Measurements from ENCODE around the gene SKAP1. TPM values are rescaled to one million over a fixed set of nuclear protein-coding genes. Genes with fewer than 3 reads are reported as not detected.

SKAP1 gene
- total and polyA plus RNA-seq, 10 donors = 11.5 to 28.9 (median 20.5) TPM

DNA sequence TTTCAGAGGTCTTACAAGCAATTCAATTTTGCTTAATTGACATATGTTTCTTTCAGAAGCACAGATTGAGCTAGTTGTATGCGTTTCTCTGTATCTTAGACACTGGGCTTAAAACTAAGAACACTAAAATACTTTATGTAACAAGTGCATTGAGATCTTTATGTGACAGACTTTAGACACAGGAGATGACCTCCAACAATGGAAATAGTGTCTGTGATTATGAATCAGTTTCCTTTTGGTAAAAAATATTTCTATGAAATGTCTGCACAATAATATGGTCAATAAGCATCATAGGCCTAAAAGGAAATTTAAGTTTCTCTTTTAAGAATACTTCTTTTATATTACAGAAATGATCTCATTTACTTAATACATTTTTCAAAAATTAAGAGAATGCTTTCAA lies 153.2 kb downstream of the SKAP1 start:
- WGBS, 5 donors = 78 to 100% (median 91%) methylated on average over 1 of the region's 1 CpG
- Histone ChIP-seq H3K4me3 (no peak overlapping the region), H3K9me3 (no peaks in the 10 kb centered on the region), H3K27ac (no peak overlapping the region), H3K36me3 (no peaks in the 10 kb centered on the region), H3K4me1 (no peaks in the 10 kb centered on the region), H3K27me3 (replicated peaks in 1 of 7) (peaks cover 0 to 16% (median 0%) of the 10 kb centered on the region in 7 donors)
- intact Hi-C loops (cut with DNase I; ENCODE audit: low total_unique reads) = no loop called here
- no peak for DNase-seq
- no peak for TF ChIP-seq POLR2A (IDR thresholded peaks at IDR 0.05)
- TF ChIP-seq POLR2AphosphoS5 (IDR thresholded peaks at IDR 0.05) = no peak
- TF ChIP-seq, protein P1, sequence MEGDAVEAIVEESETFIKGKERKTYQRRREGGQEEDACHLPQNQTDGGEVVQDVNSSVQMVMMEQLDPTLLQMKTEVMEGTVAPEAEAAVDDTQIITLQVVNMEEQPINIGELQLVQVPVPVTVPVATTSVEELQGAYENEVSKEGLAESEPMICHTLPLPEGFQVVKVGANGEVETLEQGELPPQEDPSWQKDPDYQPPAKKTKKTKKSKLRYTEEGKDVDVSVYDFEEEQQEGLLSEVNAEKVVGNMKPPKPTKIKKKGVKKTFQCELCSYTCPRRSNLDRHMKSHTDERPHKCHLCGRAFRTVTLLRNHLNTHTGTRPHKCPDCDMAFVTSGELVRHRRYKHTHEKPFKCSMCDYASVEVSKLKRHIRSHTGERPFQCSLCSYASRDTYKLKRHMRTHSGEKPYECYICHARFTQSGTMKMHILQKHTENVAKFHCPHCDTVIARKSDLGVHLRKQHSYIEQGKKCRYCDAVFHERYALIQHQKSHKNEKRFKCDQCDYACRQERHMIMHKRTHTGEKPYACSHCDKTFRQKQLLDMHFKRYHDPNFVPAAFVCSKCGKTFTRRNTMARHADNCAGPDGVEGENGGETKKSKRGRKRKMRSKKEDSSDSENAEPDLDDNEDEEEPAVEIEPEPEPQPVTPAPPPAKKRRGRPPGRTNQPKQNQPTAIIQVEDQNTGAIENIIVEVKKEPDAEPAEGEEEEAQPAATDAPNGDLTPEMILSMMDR (IDR thresholded peaks at IDR 0.05 in 8 of 11, conservative IDR thresholded peaks at IDR 0.05 in 3 of 11) = no peak

DNA sequence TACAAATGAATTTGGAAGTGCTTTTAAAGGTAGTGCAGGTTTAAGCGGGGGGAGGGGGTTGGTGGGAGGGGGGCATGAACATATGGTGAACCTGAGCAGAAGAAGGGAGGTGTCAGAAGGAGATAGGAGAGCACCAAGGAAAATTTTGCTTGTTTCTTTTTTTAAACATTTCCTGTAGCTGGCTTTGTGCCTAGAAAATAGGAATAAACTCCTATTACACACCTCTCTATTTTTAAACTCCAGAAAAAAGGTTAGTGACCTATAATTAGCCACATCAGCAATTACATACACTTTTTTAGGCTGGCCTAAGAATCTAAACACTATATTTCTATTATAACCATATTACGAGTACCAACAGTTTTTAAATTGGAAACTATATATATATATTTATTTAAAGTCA lies 159.1 kb downstream of the SKAP1 start:
- no peak overlapping the region for H3K27ac ChIP-seq
- WGBS, 5 donors = 80 to 89% (median 86%) methylated on average over 2 of the region's 2 CpGs

DNA sequence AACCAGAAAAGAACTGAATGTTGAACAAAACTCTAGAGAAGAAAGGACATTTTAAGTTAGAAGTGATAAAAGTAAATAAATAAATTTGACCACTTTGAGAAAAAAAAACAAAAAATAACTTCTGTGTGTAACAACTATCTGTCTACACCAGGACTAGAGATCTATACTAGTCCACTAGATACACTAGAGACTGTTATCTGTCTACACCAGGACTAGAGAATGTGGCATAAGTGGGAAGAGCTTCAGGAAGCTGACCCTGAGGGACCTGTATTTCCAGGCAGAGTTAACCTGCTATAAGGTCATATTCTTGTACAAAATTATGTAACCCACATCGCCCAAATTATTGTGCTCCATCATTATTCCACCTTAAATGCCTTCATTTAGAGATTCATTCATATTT lies 160.8 kb downstream of the SKAP1 start:
- Histone ChIP-seq H3K9me3 (no peaks in the 10 kb centered on the region), H3K36me3 (no peaks in the 10 kb centered on the region), H3K27ac (no peak overlapping the region), H3K4me1 (peaks cover 0 to 3% (median 0%) of the 10 kb centered on the region in 6 donors), H3K4me3 (no peak overlapping the region), H3K27me3 (replicated peaks in 1 of 7) (peaks cover 0 to 12% (median 0%) of the 10 kb centered on the region in 7 donors)
- DNase-seq = no peak
- 76 to 88% (median 85%) methylated on average over 1 of the region's 1 CpG for WGBS, 5 donors
- TF ChIP-seq POLR2AphosphoS5 (IDR thresholded peaks at IDR 0.05) (no peak), POLR2A (IDR thresholded peaks at IDR 0.05) (no peak)
- TF ChIP-seq, protein P1 (IDR thresholded peaks at IDR 0.05 in 8 of 11, conservative IDR thresholded peaks at IDR 0.05 in 3 of 11) = no peak
- intact Hi-C loops (cut with DNase I; ENCODE audit: low total_unique reads) = no loop called here

More for the DNA sequence above, 159.1 kb downstream of the SKAP1 start:
- intact Hi-C loops (cut with DNase I; ENCODE audit: low total_unique reads) = no loop called here
- TF ChIP-seq, protein P1 (IDR thresholded peaks at IDR 0.05 in 8 of 11, conservative IDR thresholded peaks at IDR 0.05 in 3 of 11) = no peak
- no peak for TF ChIP-seq POLR2AphosphoS5 (IDR thresholded peaks at IDR 0.05)
- no peak for TF ChIP-seq POLR2A (IDR thresholded peaks at IDR 0.05)
- H3K4me1 ChIP-seq = no peaks in the 10 kb centered on the region
- DNase-seq = no peak
- peaks cover 0 to 12% (median 0%) of the 10 kb centered on the region in 7 donors for H3K27me3 ChIP-seq (replicated peaks in 1 of 7)
- no peak overlapping the region for H3K4me3 ChIP-seq
- no peaks in the 10 kb centered on the region for H3K9me3 ChIP-seq
- H3K36me3 ChIP-seq = no peaks in the 10 kb centered on the region

DNA sequence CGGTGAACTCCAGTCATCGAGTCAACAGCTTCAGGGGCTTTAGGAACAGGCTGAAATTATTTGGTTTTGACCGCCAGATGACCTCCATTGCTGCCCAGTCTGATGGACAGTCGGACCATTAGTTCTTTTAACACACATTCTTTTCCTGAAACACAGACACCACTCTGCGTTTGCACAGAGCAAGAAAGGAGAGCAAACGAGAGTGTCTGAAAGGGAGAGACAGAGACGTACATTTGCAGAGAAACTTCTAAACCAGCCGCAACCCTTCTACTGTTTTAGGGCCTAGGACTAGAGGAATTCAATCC lies 166.3 kb downstream of the SKAP1 start:
- TF ChIP-seq, protein P1 (IDR thresholded peaks at IDR 0.05 in 8 of 11, conservative IDR thresholded peaks at IDR 0.05 in 3 of 11) = no peak
- TF ChIP-seq POLR2A (IDR thresholded peaks at IDR 0.05) = no peak
- TF ChIP-seq POLR2AphosphoS5 (IDR thresholded peaks at IDR 0.05) = no peak
- intact Hi-C loops (cut with DNase I; ENCODE audit: low total_unique reads) = no loop called here
- H3K4me3 ChIP-seq = no peak overlapping the region
- no peaks in the 10 kb centered on the region for H3K9me3 ChIP-seq
- no peaks in the 10 kb centered on the region for H3K27me3 ChIP-seq (replicated peaks in 1 of 7)
- H3K4me1 ChIP-seq = peaks cover 0 to 3% (median 0%) of the 10 kb centered on the region in 6 donors
- no peaks in the 10 kb centered on the region for H3K36me3 ChIP-seq
- DNase-seq = no peak
- H3K27ac ChIP-seq = no peak overlapping the region
- 91 to 95% (median 92%) methylated on average over 8 of the region's 8 CpGs for WGBS, 5 donors
